A549 (cell line): Measurements from ENCODE around the gene PIP4K2A. TPM values are rescaled to one million over a fixed set of nuclear protein-coding genes. Genes with fewer than 3 reads are reported as not detected.

Experiments used
- ATAC-seq, 2 experiments: fragments of 200-7000 bp in 1 of 2; fragments of >200 bp in 1 of 2; cut with Nextera tagmentation in 1 of 2; cut with Tn5 transposase in 1 of 2; 3 replicates each; pipeline versions ENCODE4 v1.8.0 to v1.9.1; 2018 to 2020; ENCODE audit warnings: mild to moderate bottlenecking in 1 of 2, moderate library complexity in 1 of 2
- CTCF ChIA-PET: fragments of 300-600 bp; sonication (Branson Sonifier 250); formaldehyde crosslinking; extraction: SDS; loops from one replicate; lab custom pipeline; 2021; ENCODE audit warnings: antibody characterized with exemption, inconsistent platforms; lab: Yijun Ruan, JAX
- POLR2A ChIA-PET: fragments of 350-600 bp; formaldehyde crosslinking; extraction: SDS; loops from one replicate; lab custom pipeline; 2021; ENCODE audit warnings: antibody characterized with exemption, inconsistent platforms; lab: Yijun Ruan, JAX
- DNase-seq, 2 experiments: peaks; one replicate each; pipeline versions ENCODE4 v3.0.0 to v3.0.0-alpha.2; 2011 to 2016; ENCODE audit warnings: low read depth in 1 of 2, low spot score in 1 of 2
- FAIRE-seq: peaks from 2 replicates; lab custom pipeline; 2011; peaks lifted over from hg19 to GRCh38; lab: Jason Lieb, UNC
- H3K27ac ChIP-seq, 2 experiments: fragments of >200 bp; sonication (Bioruptor Twin); formaldehyde crosslinking; 3 replicates each; pipeline ENCODE4 v1.5.1; 2016 to 2017
- H3K4me1 ChIP-seq: fragments of >200 bp; sonication (Bioruptor Twin); formaldehyde crosslinking; 3 replicates; pipeline ENCODE4 v1.6.1; 2016
- H3K4me2 ChIP-seq: fragments of >200 bp; sonication (Bioruptor Twin); formaldehyde crosslinking; 3 replicates; pipeline ENCODE4 v1.6.1; 2016
- H3K4me3 ChIP-seq: fragments of >200 bp; sonication (Bioruptor Twin); formaldehyde crosslinking; 3 replicates; pipeline ENCODE4 v1.5.1; 2016
- H3K9me3 ChIP-seq: fragments of >200 bp; sonication (Bioruptor Twin); formaldehyde crosslinking; 3 replicates; pipeline ENCODE4 v1.6.1; 2016
- CEBPB ChIP-seq, 2 experiments: fragments of >200 bp in 1 of 2; sonication (Bioruptor Twin) in 1 of 2; formaldehyde crosslinking in 1 of 2; IDR thresholded peaks; 2 replicates each; pipeline ENCODE4 v1.6.1; 2012 to 2016
- CHD4 ChIP-seq: fragments of 200-600 bp; sonication (generic); IDR thresholded peaks from 2 replicates; pipeline ENCODE4 v1.6.1; 2016; ENCODE audit warnings: antibody characterized with exemption, mild to moderate bottlenecking, borderline replicate concordance
- EHF ChIP-seq: fragments of 250-450 bp; sonication (Bioruptor Pico); IDR thresholded peaks from 2 replicates; pipeline ENCODE4 v1.5.0; 2020; ENCODE audit warnings: mild to moderate bottlenecking
- EHMT2 ChIP-seq: fragments of 200-600 bp; sonication (generic); IDR thresholded peaks from 2 replicates; pipeline ENCODE4 v1.6.1; 2016; ENCODE audit warnings: antibody characterized with exemption, low read depth, mild to moderate bottlenecking, moderate library complexity
- EP300 ChIP-seq, 2 experiments: fragments of >200 bp; sonication (Bioruptor Twin); formaldehyde crosslinking; IDR thresholded peaks; 2 replicates in 1 of 2; 3 replicates in 1 of 2; pipeline ENCODE4 v1.6.1; 2016 to 2017
- FOSB ChIP-seq: fragments of 250-450 bp; sonication (Bioruptor Pico); IDR thresholded peaks from 2 replicates; pipeline ENCODE4 v1.5.0; 2020; ENCODE audit warnings: mild to moderate bottlenecking, moderate library complexity
- FOSL2 ChIP-seq, 2 experiments: fragments of 450-650 bp in 1 of 2; fragments of >200 bp in 1 of 2; sonication (Bioruptor Twin) in 1 of 2; formaldehyde crosslinking; IDR thresholded peaks; 2 replicates each; pipeline versions ENCODE4 v1.5.0 to v1.6.1; 2016 to 2020; ENCODE audit warnings: mild to moderate bottlenecking in 1 of 2, moderate library complexity in 1 of 2
- FOXS1 ChIP-seq: fragments of 250-450 bp; sonication (Bioruptor Pico); IDR thresholded peaks from 2 replicates; pipeline ENCODE4 v1.5.0; 2020; ENCODE audit warnings: mild to moderate bottlenecking, moderate library complexity
- GATA3 ChIP-seq: IDR thresholded peaks from 2 replicates; pipeline ENCODE4 v1.6.1; 2012; ENCODE audit warnings: borderline replicate concordance
- HDAC2 ChIP-seq: fragments of 200-600 bp; sonication (generic); IDR thresholded peaks from 2 replicates; pipeline ENCODE4 v1.6.1; 2016
- HES2 ChIP-seq: fragments of >200 bp; sonication (Bioruptor Twin); formaldehyde crosslinking; IDR thresholded peaks from 2 replicates; pipeline ENCODE4 v1.6.1; 2016
- HOXA7 ChIP-seq: fragments of 250-450 bp; sonication (Bioruptor Pico); IDR thresholded peaks from 2 replicates; pipeline ENCODE4 v1.5.0; 2020; ENCODE audit warnings: mild to moderate bottlenecking, moderate library complexity
- HOXB5 ChIP-seq: fragments of 250-450 bp; sonication (Bioruptor Pico); IDR thresholded peaks from 2 replicates; pipeline ENCODE4 v1.5.0; 2020; ENCODE audit warnings: mild to moderate bottlenecking, moderate library complexity
- JUNB ChIP-seq: fragments of >200 bp; sonication (Bioruptor Twin); formaldehyde crosslinking; IDR thresholded peaks from 2 replicates; pipeline ENCODE4 v1.6.1; 2016
- KDM1A ChIP-seq: fragments of 200-600 bp; sonication (generic); IDR thresholded peaks from 2 replicates; pipeline ENCODE4 v1.6.1; 2016; ENCODE audit warnings: low read depth, mild to moderate bottlenecking
- MAFK ChIP-seq: fragments of 450-650 bp; IDR thresholded peaks from 2 replicates; pipeline ENCODE4 v1.6.1; 2014; ENCODE audit not compliant: partially characterized antibody
- MAZ ChIP-seq: fragments of 150-350 bp; IDR thresholded peaks from 2 replicates; pipeline ENCODE4 v1.6.1; 2014; ENCODE audit warnings: antibody characterized with exemption, low read depth, low read length, borderline replicate concordance
- NPAS2 ChIP-seq: fragments of 250-450 bp; sonication (Bioruptor Pico); IDR thresholded peaks from 2 replicates; pipeline ENCODE4 v1.8.0; 2022; ENCODE audit warnings: mild to moderate bottlenecking, moderate library complexity, borderline replicate concordance
- POLR2A ChIP-seq: IDR thresholded peaks from 2 replicates; pipeline ENCODE4 v1.6.1; 2012; ENCODE audit warnings: mild to moderate bottlenecking, low read length
- POLR2AphosphoS2 ChIP-seq: conservative IDR thresholded peaks from 2 replicates; pipeline ENCODE4 v1.6.1; 2012; ENCODE audit warnings: low read length, improper control_type of control experiment, inconsistent platforms
- RARB ChIP-seq: fragments of 250-450 bp; sonication (Bioruptor Pico); IDR thresholded peaks from 2 replicates; pipeline ENCODE4 v1.8.0; 2021; ENCODE audit warnings: mild to moderate bottlenecking, moderate library complexity
- RFX5 ChIP-seq: fragments of 450-650 bp; IDR thresholded peaks from 2 replicates; pipeline ENCODE4 v1.7.1; 2014; ENCODE audit warnings: antibody characterized with exemption, mild to moderate bottlenecking, moderate library complexity
- SREBF2 ChIP-seq: fragments of 450-650 bp; IDR thresholded peaks from 2 replicates; pipeline ENCODE4 v1.6.1; 2014; ENCODE audit warnings: mild to moderate bottlenecking, moderate library complexity
- ZNF302 ChIP-seq: fragments of 250-450 bp; sonication (Bioruptor Pico); IDR thresholded peaks from 2 replicates; pipeline ENCODE4 v1.9.0; 2021; ENCODE audit warnings: inconsistent platforms, mild to moderate bottlenecking, moderate library complexity
- ZSCAN20 ChIP-seq: fragments of 250-450 bp; sonication (Bioruptor Pico); IDR thresholded peaks from 2 replicates; pipeline ENCODE4 v1.8.0; 2022; ENCODE audit warnings: mild to moderate bottlenecking, moderate library complexity
- WGBS: methylation state at CpG from one replicate; pipeline ENCODE4 v1.1.6; 2017; ENCODE audit errors: missing lambda C conversion rate; 5-methylcytosine and 5-hydroxymethylcytosine counted together
- polyA plus RNA-seq, 4 experiments: library from polyadenylated mRNA; depleted of rRNA in 3 of 4; stranded (reverse); fragments of >200 nt; fragmentation: RNase III in 1 of 4; extraction: RNeasy Plus Mini Kit Qiagen cat#74134 plus additional on column Dnase treatment in 1 of 4; gene quantifications; 2 replicates in 3 of 4; 3 replicates in 1 of 4; pipeline ENCODE4 v1.2.3, GENCODE V29; 2011 to 2017
- TF ChIP-seq, protein P1 (sequence below): fragments of 250-450 bp; sonication (Bioruptor Pico); IDR thresholded peaks from 2 replicates; pipeline ENCODE4 v1.5.0; 2021; ENCODE audit warnings: mild to moderate bottlenecking, moderate library complexity, borderline replicate concordance
- TF ChIP-seq, protein P2 (sequence below): IDR thresholded peaks from 2 replicates; pipeline ENCODE4 v1.6.1; 2012
- TF ChIP-seq, protein P3 (sequence below): fragments of 250-450 bp; sonication (Bioruptor Pico); IDR thresholded peaks from 2 replicates; pipeline ENCODE4 v1.5.0; 2020; ENCODE audit warnings: low read depth, mild to moderate bottlenecking, moderate library complexity

Gene PIP4K2A
- polyA plus RNA-seq, 2 of the 4 experiments (the other 2 are of a cell fraction), result 23.1 to 24.0 TPM

- Histone ChIP-seq H3K9me3 (no peaks in the 10 kb centered on the region), H3K4me2 (no peak overlapping the region), H3K4me3 (no peak overlapping the region), H3K27ac (no peak overlapping the region), H3K4me1 (peaks cover 6% of the 10 kb centered on the region; the same call in 1 of the 3 replicates)
- ATAC-seq (no peak), DNase-seq (no peak), FAIRE-seq (no peak)
- ChIA-PET POLR2A (no interaction called here), CTCF (no interaction called here)
- 98% methylated on average over 4 of the region's 4 CpGs for WGBS
- TF ChIP-seq MAFK, result no peak
- TF ChIP-seq HOXA7 (CRISPR knock-in tag), result no peak
- TF ChIP-seq, protein P1, sequence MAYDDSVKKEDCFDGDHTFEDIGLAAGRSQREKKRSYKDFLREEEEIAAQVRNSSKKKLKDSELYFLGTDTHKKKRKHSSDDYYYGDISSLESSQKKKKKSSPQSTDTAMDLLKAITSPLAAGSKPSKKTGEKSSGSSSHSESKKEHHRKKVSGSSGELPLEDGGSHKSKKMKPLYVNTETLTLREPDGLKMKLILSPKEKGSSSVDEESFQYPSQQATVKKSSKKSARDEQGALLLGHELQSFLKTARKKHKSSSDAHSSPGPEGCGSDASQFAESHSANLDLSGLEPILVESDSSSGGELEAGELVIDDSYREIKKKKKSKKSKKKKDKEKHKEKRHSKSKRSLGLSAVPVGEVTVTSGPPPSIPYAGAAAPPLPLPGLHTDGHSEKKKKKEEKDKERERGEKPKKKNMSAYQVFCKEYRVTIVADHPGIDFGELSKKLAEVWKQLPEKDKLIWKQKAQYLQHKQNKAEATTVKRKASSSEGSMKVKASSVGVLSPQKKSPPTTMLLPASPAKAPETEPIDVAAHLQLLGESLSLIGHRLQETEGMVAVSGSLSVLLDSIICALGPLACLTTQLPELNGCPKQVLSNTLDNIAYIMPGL, result no peak
- TF ChIP-seq EHMT2, result no peak
- TF ChIP-seq, protein P2, sequence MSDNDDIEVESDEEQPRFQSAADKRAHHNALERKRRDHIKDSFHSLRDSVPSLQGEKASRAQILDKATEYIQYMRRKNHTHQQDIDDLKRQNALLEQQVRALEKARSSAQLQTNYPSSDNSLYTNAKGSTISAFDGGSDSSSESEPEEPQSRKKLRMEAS, result no peak
- no peak for TF ChIP-seq NPAS2 (CRISPR knock-in tag)
- TF ChIP-seq RARB, result no peak
- no peak for TF ChIP-seq EP300 (IDR thresholded peaks at IDR 0.05)
- TF ChIP-seq FOXS1 (CRISPR knock-in tag), result no peak
- TF ChIP-seq HOXB5 (CRISPR knock-in tag), result no peak
- TF ChIP-seq HES2, result no peak
- TF ChIP-seq FOSL2 (IDR thresholded peaks at IDR 0.05), result no peak
- no peak for TF ChIP-seq FOSL2 (CRISPR knock-in tag; IDR thresholded peaks at IDR 0.05)
- no peak for TF ChIP-seq ZSCAN20 (CRISPR knock-in tag)
- no peak for TF ChIP-seq CEBPB (IDR thresholded peaks at IDR 0.05)
- no peak for TF ChIP-seq MAZ
- no peak for TF ChIP-seq FOSB (CRISPR knock-in tag)
- TF ChIP-seq RFX5, result no peak
Measured at GRCh38 chr10:22643775-22644174, 70.6 kb downstream of the PIP4K2A start.

DNA sequence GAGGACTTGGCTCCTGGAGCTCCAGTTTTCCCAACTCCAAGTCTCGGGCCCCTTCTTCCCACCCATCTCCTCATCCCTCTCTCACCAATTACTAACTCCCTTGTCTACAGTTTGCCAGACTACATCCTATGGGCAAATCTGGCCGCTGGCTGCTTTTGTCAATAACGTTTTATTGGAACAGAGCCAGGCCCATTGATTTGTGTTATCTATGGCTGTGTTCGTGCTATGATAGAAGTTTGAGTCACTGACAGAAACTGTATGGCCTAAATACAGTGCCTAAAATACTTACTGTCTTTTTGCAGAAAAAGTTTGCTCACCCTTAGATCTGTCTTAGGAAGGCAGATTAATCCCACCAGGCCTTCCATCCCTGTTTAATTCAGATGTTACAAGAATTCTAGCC lies 71.3 kb downstream of the PIP4K2A start:
- DNase-seq, result no peak
- CTCF ChIA-PET, result no interaction called here
- 76% methylated on average over 4 of the region's 4 CpGs for WGBS
- no peak overlapping the region for H3K27ac ChIP-seq
- H3K9me3 ChIP-seq, result no peaks in the 10 kb centered on the region
- no peak for ATAC-seq
- TF ChIP-seq CHD4 (no peak), HES2 (no peak), ZNF302 (CRISPR knock-in tag) (no peak), GATA3 (no peak), SREBF2 (no peak), HOXA7 (CRISPR knock-in tag) (no peak), HDAC2 (no peak), JUNB (no peak), ZSCAN20 (CRISPR knock-in tag) (no peak), POLR2AphosphoS2 (no peak), EHF (CRISPR knock-in tag) (no peak), FOSL2 (IDR thresholded peaks at IDR 0.05) (no peak), FOSL2 (CRISPR knock-in tag; IDR thresholded peaks at IDR 0.05) (no peak), MAZ (no peak), KDM1A (no peak), FOSB (CRISPR knock-in tag) (no peak), POLR2A (no peak)
- TF ChIP-seq, protein P3, sequence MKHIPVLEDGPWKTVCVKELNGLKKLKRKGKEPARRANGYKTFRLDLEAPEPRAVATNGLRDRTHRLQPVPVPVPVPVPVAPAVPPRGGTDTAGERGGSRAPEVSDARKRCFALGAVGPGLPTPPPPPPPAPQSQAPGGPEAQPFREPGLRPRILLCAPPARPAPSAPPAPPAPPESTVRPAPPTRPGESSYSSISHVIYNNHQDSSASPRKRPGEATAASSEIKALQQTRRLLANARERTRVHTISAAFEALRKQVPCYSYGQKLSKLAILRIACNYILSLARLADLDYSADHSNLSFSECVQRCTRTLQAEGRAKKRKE (CRISPR knock-in tag), result no peak
- no peaks in the 10 kb centered on the region for H3K4me1 ChIP-seq
- POLR2A ChIA-PET, result no interaction called here
- no peak for FAIRE-seq
- no peak overlapping the region for H3K4me3 ChIP-seq
- no peak overlapping the region for H3K4me2 ChIP-seq
